Stimulated activated CD8-positive, alpha-beta memory T cell treated with anti-CD3 and anti-CD28 coated beads, Interleukin-7, amount 100 ng/mL, for 4 hours (primary cell): ENCODE results near the gene OOSP2.
"Not testable (repeated sequence)": the region's sequence is repeated elsewhere in the genome, so short reads cannot be mapped to it uniquely, and the experiment has no call there.

Experiments
- DNase-seq, 2 donors: peaks; one replicate each; pipeline ENCODE4 v3.0.0-alpha.2; 2020; ENCODE audit warnings: low read depth in 2 of 2

Gene OOSP2, protein sequence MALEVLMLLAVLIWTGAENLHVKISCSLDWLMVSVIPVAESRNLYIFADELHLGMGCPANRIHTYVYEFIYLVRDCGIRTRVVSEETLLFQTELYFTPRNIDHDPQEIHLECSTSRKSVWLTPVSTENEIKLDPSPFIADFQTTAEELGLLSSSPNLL

DNA sequence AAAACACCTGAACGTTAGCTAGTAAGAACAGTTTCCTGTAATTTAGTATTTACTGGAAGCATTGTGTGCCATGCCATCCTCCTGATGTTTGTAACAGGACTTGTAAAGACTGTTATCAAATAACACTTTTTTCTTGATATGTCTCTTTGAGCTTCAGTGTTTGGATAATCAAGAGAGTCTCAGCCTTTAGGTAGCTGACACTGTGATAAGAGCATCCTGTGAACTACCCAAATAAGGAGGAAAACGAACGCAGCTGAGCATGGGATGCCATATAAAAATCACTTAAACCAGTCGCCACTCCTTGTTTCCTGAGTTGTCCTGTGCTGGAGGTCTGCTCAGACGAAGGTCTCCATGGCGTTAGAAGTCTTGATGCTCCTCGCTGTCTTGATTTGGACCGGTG is at the start of gene OOSP2:
Gene OOSP2 (plus strand): TSS at position 301 of the 400 bp plus-strand sequence. CDS start 51 bp downstream, at position 352.
- no peak for DNase-seq

DNA sequence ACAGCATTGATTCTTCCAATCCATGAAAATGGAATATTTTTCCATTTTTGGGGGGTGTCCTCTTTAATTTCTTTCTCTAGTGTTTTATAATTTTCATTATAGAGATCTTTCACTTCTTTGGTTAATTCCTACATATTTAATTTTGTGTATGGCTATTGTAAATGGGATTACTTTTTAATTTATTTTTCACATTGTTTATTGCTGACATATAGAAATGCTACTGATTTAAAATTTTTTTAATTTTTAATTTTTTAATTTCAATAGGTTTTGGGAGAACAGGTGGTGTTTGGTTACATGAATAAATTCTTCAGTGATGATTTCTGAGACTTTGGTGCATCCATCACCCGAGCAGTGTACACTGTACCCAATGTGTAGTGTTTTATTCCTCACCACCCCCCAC is 49.8 kb upstream of the OOSP2 start:
- DNase-seq = no peak

DNA sequence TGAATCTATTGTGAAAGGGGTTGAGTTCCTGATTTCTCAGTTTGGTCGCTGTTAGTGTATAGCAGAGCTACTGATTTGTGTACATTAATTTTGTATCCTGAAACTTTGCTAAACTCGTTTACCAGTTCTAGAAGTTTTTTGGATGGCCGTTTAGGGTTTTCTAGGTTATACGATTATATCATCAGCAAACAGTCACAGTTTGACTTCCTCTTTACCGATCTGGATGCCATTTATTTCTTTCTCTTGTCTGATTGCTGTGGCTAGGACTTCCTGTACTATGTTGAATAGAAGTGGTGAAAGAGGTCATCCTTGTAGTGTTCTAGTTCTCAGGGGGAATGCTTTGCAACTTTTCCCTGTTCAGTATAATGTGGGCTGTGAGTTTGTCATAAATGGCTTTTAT is 47.8 kb upstream of the OOSP2 start:
- DNase-seq = no peak

- DNase-seq = no peak
These were observed 42.4 kb upstream of the OOSP2 start for GRCh38 chr11:59997800-59998199.

DNA sequence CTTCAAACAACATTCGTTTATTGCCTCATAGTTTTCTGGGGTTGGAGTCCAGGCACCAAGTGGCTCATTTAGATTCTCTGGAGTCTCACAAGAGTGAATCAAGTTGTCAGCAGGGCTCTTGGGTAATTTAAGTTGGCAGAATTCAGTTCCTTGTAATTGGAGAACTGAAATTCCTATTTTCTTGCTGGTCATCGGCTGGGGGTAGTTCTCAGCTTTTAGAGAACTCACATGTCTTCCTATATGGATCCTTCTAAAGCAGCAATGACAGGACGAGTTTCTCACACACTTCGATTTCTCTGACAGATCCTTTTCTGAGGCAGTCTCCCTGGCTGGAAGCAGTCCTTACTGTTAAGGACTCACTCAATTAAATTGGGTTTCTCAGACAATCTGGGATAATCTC is 40.5 kb upstream of the OOSP2 start:
- no peak for DNase-seq

GRCh38 chr11:60003729-60004128 is 36.5 kb upstream of the OOSP2 start:
- DNase-seq = no peak

DNA sequence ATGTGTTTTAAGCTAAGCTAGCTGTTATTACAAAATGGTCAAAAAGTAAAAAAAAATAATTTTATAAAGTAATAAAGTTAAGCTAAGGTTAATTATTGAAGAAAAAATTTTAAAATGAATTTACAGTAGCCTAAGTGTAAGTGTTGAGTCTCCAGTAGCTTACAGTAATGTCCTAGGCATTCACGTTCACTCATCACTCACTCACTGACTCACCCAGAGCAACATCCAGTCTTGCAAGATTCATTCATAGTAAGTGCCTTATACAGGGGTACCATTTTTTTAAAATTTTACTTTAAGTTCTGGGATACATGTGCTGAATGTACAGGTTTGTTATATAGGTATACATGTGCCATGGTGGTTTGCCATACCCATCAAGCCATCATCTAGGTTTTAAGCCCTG is 34.8 kb upstream of the OOSP2 start:
- DNase-seq = no peak

GRCh38 chr11:60016881-60017280 is 23.3 kb upstream of the OOSP2 start, which contains the start of gene OOSP4B:
OOSP4B (plus strand) TSS chr11:60017181.
- no peak for DNase-seq

- no peak for DNase-seq
These were observed 22.2 kb upstream of the OOSP2 start for GRCh38 chr11:60018058-60018457.

GRCh38 chr11:60020376-60020775 is 19.8 kb upstream of the OOSP2 start:
- not testable (repeated sequence) for DNase-seq

- no peak for DNase-seq
These were observed 11.1 kb upstream of the OOSP2 start for GRCh38 chr11:60029015-60029632.

GRCh38 chr11:60050422-60050821 is 10.2 kb downstream of the OOSP2 start:
- DNase-seq = not testable (repeated sequence)

DNA sequence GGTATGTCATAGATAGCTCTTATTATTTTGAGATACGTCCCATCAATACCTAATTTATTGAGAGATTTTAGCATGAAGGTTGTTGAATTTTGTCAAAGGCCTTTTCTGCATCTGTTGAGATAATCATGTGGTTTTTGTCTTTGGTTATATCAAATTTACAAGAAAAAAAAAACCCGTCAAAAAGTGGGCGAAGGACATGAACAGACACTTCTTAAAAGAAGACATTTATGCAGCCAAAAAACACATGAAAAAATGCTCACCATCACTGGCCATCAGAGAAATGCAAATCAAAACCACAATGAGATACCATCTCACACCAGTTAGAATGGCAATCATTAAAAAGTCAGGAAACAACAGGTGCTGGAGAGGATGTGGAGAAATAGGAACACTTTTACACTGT is 10.6 kb downstream of the OOSP2 start:
- not testable (repeated sequence) for DNase-seq

DNA sequence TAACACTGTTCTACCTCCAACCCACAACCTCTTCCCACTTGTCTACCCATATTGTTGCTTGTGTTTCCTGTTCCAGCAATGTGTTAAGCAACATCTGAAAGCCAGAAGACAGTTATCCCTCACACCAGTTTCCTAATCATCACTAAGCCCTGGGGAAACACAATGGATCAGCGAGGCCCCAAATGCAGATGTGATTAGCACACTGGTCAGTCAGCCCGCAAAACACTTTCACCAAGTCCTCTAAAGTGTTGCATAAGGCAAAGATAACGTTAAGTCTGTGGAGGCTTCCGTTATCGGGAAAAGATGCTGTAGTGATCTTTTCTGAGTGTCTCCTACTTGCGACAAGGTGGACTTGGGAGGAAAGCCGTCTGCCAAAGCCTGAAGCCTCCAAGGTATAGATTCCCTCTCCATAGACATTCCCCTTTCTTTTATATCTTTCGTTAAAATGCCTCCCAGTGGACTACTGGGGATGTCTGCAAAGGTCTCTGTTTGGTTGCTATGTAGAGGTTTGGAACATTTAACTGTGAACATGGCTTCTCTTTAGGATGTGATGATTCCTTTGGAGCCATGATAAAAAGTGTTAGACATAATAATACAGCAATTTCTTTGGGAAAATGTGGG is 16.2 kb downstream of the OOSP2 start, which contains the start of gene MS4A3:
Gene MS4A3 (plus strand): TSS at position 317 of the 621 bp plus-strand sequence. CDS start 4,496 bp downstream, outside the sequence.
- DNase-seq = no peak

- no peak for DNase-seq
These were observed 18.8 kb downstream of the OOSP2 start for GRCh38 chr11:60059052-60059451.

- no peak for DNase-seq
These were observed 19.5 kb downstream of the OOSP2 start for GRCh38 chr11:60059521-60060240.

- DNase-seq = no peak
These were observed 23.9 kb downstream of the OOSP2 start for GRCh38 chr11:60064111-60064510.

DNA sequence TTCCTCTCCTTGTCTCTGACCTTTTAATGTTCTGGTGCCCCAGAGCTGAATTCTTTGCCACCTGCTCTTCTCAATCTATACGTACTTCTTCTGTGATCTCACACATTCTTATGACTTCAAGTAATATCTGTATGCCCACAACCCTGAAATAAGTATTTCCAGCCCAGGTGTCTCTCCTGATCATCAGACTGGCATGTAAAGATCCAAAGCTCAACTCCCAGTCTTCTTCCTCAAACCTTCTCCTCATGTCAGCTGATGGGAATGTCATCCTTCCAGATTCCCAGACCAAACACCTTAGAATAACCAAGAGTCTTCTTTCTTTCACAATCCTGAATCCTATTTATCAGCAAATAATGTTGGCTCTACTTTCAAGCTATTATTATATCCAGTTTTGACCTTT is 25.6 kb downstream of the OOSP2 start:
- DNase-seq = no peak

DNA sequence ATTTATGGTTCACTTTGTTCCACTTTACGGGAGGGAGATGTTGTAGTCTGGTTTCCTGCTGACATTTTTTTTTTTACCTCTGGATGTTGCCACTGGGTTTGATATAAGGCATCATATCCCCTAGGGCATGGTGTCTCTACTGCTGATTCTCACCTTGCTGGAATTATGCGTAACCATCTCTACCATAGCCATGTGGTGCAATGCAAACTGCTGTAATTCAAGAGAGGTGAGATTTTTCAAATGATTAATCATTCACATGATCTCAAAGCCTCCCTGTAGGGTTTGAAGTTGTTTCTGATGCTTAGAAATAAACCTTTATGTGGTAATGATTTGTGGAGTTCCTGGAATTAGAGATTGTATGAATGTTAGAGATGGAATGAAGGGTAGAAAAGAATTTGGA is 29.2 kb downstream of the OOSP2 start:
- no peak for DNase-seq

GRCh38 chr11:60071644-60072043 is 31.4 kb downstream of the OOSP2 start:
- not testable (repeated sequence) for DNase-seq

- DNase-seq = no peak
These were observed 37.1 kb downstream of the OOSP2 start for GRCh38 chr11:60077216-60077817.

GRCh38 chr11:60077981-60078380 is 37.8 kb downstream of the OOSP2 start:
- DNase-seq = no peak
